Adrenal gland (tissue), 12 donors: Measurements from ENCODE around the gene ARHGAP19. TPM values are rescaled to one million over a fixed set of nuclear protein-coding genes. Genes with fewer than 3 reads are reported as not detected.
A peak's percentile ranks its signal among the peaks of the same experiment; 100 is the strongest.

ENCODE experiments used
- DNase-seq, 7 donors: peaks; one replicate each; pipeline ENCODE4 v3.0.0-alpha.2; 2019 to 2020
- H3K27ac ChIP-seq, 5 donors: fragments of 200-600 bp; sonication (generic) in 4 of 5; 1 replicate in 3 of 5; 2 replicates in 2 of 5; pipeline versions ENCODE4 v1.5.1 to v1.8.0; 2016 to 2020; ENCODE audit warnings: mild to moderate bottlenecking in 1 of 5
- H3K27me3 ChIP-seq: fragments of 200-600 bp; 2 replicates; pipeline ENCODE4 v1.8.0; 2021
- H3K36me3 ChIP-seq, 2 donors: fragments of 200-600 bp; replicated peaks in 1 of 2; 1 replicate in 1 of 2; 2 replicates in 1 of 2; pipeline versions ENCODE4 v1.5.1 to v1.8.0; 2018 to 2022
- H3K4me1 ChIP-seq, 2 donors: fragments of 200-600 bp; replicated peaks in 1 of 2; 1 replicate in 1 of 2; 2 replicates in 1 of 2; pipeline versions ENCODE4 v1.5.1 to v1.8.0; 2018 to 2021
- H3K4me3 ChIP-seq, 4 donors: fragments of 200-600 bp; sonication (generic) in 3 of 4; one replicate each; pipeline ENCODE4 v1.5.1; 2016 to 2018
- H3K9me3 ChIP-seq, 3 donors: fragments of 200-600 bp; sonication (generic) in 1 of 3; replicated peaks in 1 of 3; 1 replicate in 2 of 3; 2 replicates in 1 of 3; pipeline versions ENCODE4 v1.5.1 to v1.8.0; 2016 to 2021
- POLR2A ChIP-seq, 2 donors: fragments of 450-650 bp; IDR thresholded peaks; one replicate each; pipeline ENCODE4 v1.6.1; 2017; ENCODE audit warnings: antibody characterized with exemption in 2 of 2, mild to moderate bottlenecking in 2 of 2, moderate library complexity in 1 of 2
- WGBS, 4 donors: extraction: QIAGEN DNeasy Blood & Tissue Kit in 2 of 4; methylation state at CpG; one replicate each; pipeline versions ENCODE4 v1.1.5 to v1.1.7; 2013 to 2017; 5-methylcytosine and 5-hydroxymethylcytosine counted together
- intact Hi-C, 2 donors: fragments of 100-400 bp; cut with DNase I; formaldehyde crosslinking; loops; one replicate each; pipeline versions ENCODE4 v1.14.1 to v1.15.0; 2022 to 2023
- polyA plus RNA-seq, 3 donors: library from polyadenylated mRNA; stranded (reverse); fragments of 200-250 nt in 2 of 3; fragments of 350-450 nt in 1 of 3; fragmentation: Illumina TruSeq in 1 of 3; extraction: RNeasy Lipid Tissue Mini Kit (QIAGEN cat#74804) in 1 of 3; gene quantifications; one replicate each; pipeline ENCODE4 v1.2.3, GENCODE V29; 2013 to 2014
- total RNA-seq, 9 donors: library from RNA; depleted of rRNA in 4 of 9; stranded (reverse); fragments of >200 nt in 4 of 9; fragments of 120-200 nt in 1 of 9; fragmentation: NEBNext Ultra II Directional in 1 of 9; extraction: Animal tissue kit (Norgen Biotek cat#: 25700) in 1 of 9; gene quantifications; one replicate each; pipeline versions ENCODE4 v1.1.0 to v1.2.4, GENCODE V29; 2013 to 2023
- TF ChIP-seq, protein P1 (sequence below), 6 experiments: fragments of 450-650 bp in 4 of 6; fragments of 200-600 bp in 2 of 6; sonication (generic) in 1 of 6; IDR thresholded peaks; 1 replicate in 5 of 6; 2 replicates in 1 of 6; pipeline versions ENCODE4 v1.5.1 to v1.8.0; 2016 to 2021; ENCODE audit warnings: antibody characterized with exemption in 6 of 6, mild to moderate bottlenecking in 2 of 6, moderate library complexity in 1 of 6
- donor health status: healthy with polysubstance abuse.
- donor health status: Bipolar disorder and iron deficiency.
- donor health status: DM: yes; HTN: yes; CAD: no.
- donor health status: DM: no; HTN: no; CAD: no.
- donor health status: DM: no; HTN: no; CAD: no.
- donor health status: DM: yes; HTN: yes; CAD: no.

ARHGAP19 gene
- total and polyA plus RNA-seq, 12 donors, result 1.7 to 15.0 (median 6.8) TPM

GRCh38 chr10:97334370-97335175 lies 42.1 kb upstream of the ARHGAP19 start, which contains the start of gene FRAT2:
Gene FRAT2 (minus strand): TSS chr10:97334729. CDS start chr10:97334572, 157 bp downstream.
- peak; percentile 90 to 94 (median 93) for DNase-seq
- Histone ChIP-seq H3K27me3 (no peaks in the 10 kb centered on the region), H3K36me3 (no peaks in the 10 kb centered on the region), H3K4me1 (peaks cover 15 to 18% of the 10 kb centered on the region in 2 donors), H3K4me3 (peak within 1 kb of the TSS; percentile 65 to 88 (median 80)), H3K27ac (peak within 1 kb of the TSS; percentile 82 to 97 (median 93)), H3K9me3 (no peaks in the 10 kb centered on the region)
- WGBS, 4 donors, result 0 to 1% (median 0%) methylated on average over 2 to 103 of the region's 103 CpGs
- intact Hi-C loops, result loop anchor here in 1 of 2 donors (10.0 kb wide), 1 partner anchor 50 kb away; no protein-coding TSS in a partner anchor
- TF ChIP-seq, protein P1, sequence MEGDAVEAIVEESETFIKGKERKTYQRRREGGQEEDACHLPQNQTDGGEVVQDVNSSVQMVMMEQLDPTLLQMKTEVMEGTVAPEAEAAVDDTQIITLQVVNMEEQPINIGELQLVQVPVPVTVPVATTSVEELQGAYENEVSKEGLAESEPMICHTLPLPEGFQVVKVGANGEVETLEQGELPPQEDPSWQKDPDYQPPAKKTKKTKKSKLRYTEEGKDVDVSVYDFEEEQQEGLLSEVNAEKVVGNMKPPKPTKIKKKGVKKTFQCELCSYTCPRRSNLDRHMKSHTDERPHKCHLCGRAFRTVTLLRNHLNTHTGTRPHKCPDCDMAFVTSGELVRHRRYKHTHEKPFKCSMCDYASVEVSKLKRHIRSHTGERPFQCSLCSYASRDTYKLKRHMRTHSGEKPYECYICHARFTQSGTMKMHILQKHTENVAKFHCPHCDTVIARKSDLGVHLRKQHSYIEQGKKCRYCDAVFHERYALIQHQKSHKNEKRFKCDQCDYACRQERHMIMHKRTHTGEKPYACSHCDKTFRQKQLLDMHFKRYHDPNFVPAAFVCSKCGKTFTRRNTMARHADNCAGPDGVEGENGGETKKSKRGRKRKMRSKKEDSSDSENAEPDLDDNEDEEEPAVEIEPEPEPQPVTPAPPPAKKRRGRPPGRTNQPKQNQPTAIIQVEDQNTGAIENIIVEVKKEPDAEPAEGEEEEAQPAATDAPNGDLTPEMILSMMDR (IDR thresholded peaks at IDR 0.05), result peak in 1 of 6 experiments; percentile 1
- peak; percentile 55 to 95 for TF ChIP-seq POLR2A (IDR thresholded peaks at IDR 0.05)

DNA sequence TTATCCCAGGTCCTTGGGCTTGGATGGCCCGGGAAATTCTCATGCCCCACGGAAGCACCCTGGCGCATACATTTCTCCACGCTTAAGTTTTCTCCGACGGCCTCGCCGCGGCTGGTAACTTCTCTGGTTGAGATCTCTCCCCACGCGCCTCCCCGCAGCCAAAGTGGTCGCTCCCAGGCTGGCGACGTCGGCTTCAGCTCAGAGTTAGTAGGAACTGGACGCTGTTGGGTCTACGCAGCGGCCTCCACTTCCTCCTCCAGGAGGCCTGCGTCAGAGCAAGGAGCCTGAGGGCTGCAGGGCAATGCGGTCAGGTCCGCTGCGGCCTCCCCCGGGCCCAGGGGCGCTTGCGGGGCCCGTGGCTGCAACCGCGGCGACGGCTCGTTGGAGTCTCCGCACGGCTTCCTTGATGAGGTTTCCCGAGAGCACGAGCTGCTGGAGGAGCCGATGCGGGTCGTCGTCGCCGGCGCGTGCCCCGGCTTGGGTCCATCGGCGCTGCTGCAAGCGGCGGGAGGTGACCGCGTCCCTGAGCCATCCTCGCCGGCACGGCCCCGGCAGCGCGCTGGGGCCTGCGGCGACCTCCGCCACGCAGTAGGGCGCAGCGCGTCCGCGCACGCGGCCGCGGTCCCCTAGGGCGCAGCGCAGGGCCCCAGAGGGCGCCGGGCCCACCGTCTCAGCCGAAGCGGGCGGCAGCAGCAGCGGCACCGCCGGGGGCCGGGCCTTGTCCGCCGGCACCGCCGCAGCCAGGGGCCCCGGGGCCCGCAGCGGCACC lies 41.3 kb upstream of the ARHGAP19 start:
- intact Hi-C loops, result loop anchor here in 1 of 2 donors (2.0 to 10.0 kb wide), 2 partner anchors 15 to 49 kb away; partner anchors contain the start of gene FRAT1
- no peaks in the 10 kb centered on the region for H3K27me3 ChIP-seq
- WGBS, 4 donors, result 0 to 1% (median 0%) methylated on average over 32 to 89 of the region's 89 CpGs
- peak; percentile 52 to 74 (median 60) for DNase-seq
- H3K9me3 ChIP-seq, result no peaks in the 10 kb centered on the region
- H3K4me1 ChIP-seq, result peaks cover 15 to 21% of the 10 kb centered on the region in 2 donors
- peak; percentile 23 to 58 for TF ChIP-seq POLR2A (IDR thresholded peaks at IDR 0.05)
- TF ChIP-seq, protein P1 (IDR thresholded peaks at IDR 0.05), result no peak
- H3K36me3 ChIP-seq, result no peaks in the 10 kb centered on the region
- H3K4me3 ChIP-seq, result peak overlapping the region in 3 of 4 donors; percentile 65 to 88 (median 80)
- H3K27ac ChIP-seq, result peak overlapping the region; percentile 82 to 97 (median 93)

DNA sequence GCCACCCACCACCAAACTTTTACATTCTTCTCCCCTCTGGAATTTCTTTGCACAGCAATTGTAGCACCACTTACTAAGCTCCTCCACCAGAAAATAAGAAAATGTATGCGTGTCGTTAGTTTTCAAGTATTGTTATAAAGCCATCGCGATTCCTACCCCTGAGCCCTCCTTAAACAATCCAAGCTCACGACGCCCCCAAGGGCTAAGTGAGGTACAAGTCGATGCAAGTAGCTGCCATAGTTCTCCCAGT lies 40.8 kb upstream of the ARHGAP19 start:
- no peaks in the 10 kb centered on the region for H3K9me3 ChIP-seq
- peak overlapping the region in 3 of 4 donors; percentile 40 to 88 (median 65) for H3K4me3 ChIP-seq
- no peak for DNase-seq
- H3K27ac ChIP-seq, result peak overlapping the region; percentile 56 to 97 (median 93)
- H3K4me1 ChIP-seq, result peaks cover 15 to 24% of the 10 kb centered on the region in 2 donors
- no peaks in the 10 kb centered on the region for H3K36me3 ChIP-seq
- WGBS, 4 donors, result 0 to 2% (median 2%) methylated on average over 7 of the region's 7 CpGs
- no peak for TF ChIP-seq POLR2A (IDR thresholded peaks at IDR 0.05)
- TF ChIP-seq, protein P1 (IDR thresholded peaks at IDR 0.05), result no peak
- H3K27me3 ChIP-seq, result no peaks in the 10 kb centered on the region
- intact Hi-C loops, result loop anchor here in 1 of 2 donors (2.0 to 10.0 kb wide), 2 partner anchors 14 to 48 kb away; partner anchors contain the start of gene FRAT1
